ENCODE data around the gene TVP23C.

GRCh38 chr17:15507001-15507400 is 56.3 kb downstream of the TVP23C start:
- TF ChIP-seq ZNF274 (IDR thresholded peaks at IDR 0.05; ENCODE audit: low read depth, low read length) (no peak), ZFX (IDR thresholded peaks at IDR 0.05) (no peak), POLR2A (IDR thresholded peaks at IDR 0.05; ENCODE audit: borderline replicate concordance, extremely low read depth, insufficient read depth, insufficient read length) (no peak)

All from HCT116 (cell line).